ENCODE results near the gene M1AP.

The M1AP gene

GRCh38 chr2:74619651-74620297 lies 28.4 kb downstream of the M1AP start:
- no peak for TF ChIP-seq CTCF (IDR thresholded peaks at IDR 0.05; ENCODE audit: low read depth, low read length)
- DNase-seq (ENCODE audit: low read depth in 2 of 2), result no peak
- H3K4me3 ChIP-seq (replicated peaks in 1 of 2; ENCODE audit: low read depth in 2 of 2, low read length in 2 of 2), result no peak overlapping the region

DNA sequence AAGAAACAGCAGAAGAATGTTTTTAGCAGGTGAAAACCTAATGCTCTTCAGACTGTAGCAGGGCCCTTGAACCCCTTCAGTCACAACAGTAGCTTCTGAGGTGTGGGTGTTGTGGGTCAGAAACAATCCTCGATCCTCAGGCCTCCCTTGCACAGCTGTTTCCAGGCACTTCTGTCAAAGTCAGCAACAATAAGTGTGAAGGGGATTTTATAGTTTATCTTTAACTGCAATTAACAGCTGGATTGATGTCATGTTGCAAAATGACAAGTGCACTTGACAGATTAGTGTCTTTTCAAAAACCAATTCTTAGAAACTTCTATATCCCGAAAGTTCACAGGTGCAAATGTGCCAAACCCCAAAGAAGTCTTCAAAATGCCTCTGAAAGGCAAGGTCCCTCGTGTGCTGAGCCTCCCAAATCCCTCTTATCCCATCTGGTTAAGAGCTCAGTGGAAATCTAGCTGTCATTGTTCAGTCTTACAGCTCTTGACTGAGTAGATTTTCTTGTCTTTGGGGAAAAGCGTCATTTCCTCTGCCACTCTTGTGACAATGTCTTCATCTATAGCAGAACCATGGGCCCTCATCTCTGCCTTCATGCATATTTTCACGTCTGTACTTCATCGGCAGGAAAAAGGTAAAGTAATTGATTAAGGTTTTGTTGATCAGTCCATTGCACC lies 29.6 kb downstream of the M1AP start:
- DNase-seq (ENCODE audit: low read depth in 2 of 2), result no peak
- no peak for TF ChIP-seq CTCF (IDR thresholded peaks at IDR 0.05; ENCODE audit: low read depth, low read length)
- H3K4me3 ChIP-seq (replicated peaks in 1 of 2; ENCODE audit: low read depth in 2 of 2, low read length in 2 of 2), result no peak overlapping the region

DNA sequence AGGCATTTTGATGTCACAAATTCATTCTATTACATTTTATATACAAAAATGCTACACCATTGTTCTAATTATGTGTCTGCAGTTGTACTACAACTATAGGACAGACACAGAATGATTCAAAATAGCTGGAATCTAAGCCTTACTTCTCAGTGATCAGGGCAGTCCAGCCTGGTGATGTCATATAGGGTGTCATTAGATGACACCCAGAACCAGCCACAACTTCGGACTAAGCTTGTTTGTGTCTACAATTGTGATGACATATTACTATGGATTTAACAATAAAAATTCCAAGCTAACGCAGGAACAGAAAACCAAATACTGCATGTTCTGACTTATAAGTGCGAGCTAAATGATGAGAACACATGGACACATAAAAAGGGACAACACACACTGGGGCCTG lies 31.0 kb downstream of the M1AP start:
- no peak for TF ChIP-seq CTCF (IDR thresholded peaks at IDR 0.05; ENCODE audit: low read depth, low read length)
- H3K4me3 ChIP-seq (replicated peaks in 1 of 2; ENCODE audit: low read depth in 2 of 2, low read length in 2 of 2), result no peak overlapping the region
- DNase-seq (ENCODE audit: low read depth in 2 of 2), result peak in 1 of 2 donors; percentile 7

- TF ChIP-seq CTCF (IDR thresholded peaks at IDR 0.05; ENCODE audit: low read depth, low read length), result no peak
- DNase-seq (ENCODE audit: low read depth in 2 of 2), result no peak
- no peak overlapping the region for H3K4me3 ChIP-seq (replicated peaks in 1 of 2; ENCODE audit: low read depth in 2 of 2, low read length in 2 of 2)
Observed at GRCh38 chr2:74606927-74607326, 41.2 kb downstream of the M1AP start.

GRCh38 chr2:74603282-74604000 lies 44.7 kb downstream of the M1AP start:
- DNase-seq (ENCODE audit: low read depth in 2 of 2), result no peak
- H3K4me3 ChIP-seq (replicated peaks in 1 of 2; ENCODE audit: low read depth in 2 of 2, low read length in 2 of 2), result no peak overlapping the region
- no peak for TF ChIP-seq CTCF (IDR thresholded peaks at IDR 0.05; ENCODE audit: low read depth, low read length)

DNA sequence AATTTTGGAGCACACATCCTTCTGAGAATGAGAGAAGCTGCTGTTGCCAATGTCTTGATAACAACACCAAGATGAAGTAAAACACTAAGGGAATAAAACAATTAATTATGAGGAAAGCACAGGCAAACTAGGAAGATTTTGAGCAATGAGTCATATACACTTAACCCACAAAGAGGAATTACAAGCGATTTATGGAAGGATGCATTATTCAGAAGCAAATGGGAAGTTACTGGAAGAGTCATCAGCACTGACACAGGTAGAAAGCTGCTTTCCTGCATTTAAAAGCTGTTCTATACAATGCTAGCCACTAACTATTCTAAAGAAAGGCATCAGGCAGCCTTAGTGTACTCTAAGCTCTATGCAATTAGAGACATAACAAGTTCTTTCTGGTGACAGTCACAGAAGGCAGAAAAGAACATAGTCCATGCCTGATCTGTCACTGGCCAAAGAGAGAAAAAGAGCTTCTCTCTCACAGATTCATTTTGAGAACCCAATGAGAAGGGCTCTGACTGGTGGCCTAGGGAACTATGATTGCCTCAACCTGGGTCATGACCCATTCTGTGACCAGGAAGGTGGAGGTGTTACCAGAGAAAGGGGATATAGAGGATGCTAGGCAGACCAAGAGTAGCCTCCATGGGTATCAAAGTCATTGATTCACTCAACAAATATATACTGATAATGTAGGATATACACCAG lies 45.4 kb downstream of the M1AP start:
- TF ChIP-seq CTCF (IDR thresholded peaks at IDR 0.05; ENCODE audit: low read depth, low read length), result no peak
- H3K4me3 ChIP-seq (replicated peaks in 1 of 2; ENCODE audit: low read depth in 2 of 2, low read length in 2 of 2), result no peak overlapping the region
- DNase-seq (ENCODE audit: low read depth in 2 of 2), result peak; percentile 56 to 59
